ENCODE results near the gene SMYD2.

DNA sequence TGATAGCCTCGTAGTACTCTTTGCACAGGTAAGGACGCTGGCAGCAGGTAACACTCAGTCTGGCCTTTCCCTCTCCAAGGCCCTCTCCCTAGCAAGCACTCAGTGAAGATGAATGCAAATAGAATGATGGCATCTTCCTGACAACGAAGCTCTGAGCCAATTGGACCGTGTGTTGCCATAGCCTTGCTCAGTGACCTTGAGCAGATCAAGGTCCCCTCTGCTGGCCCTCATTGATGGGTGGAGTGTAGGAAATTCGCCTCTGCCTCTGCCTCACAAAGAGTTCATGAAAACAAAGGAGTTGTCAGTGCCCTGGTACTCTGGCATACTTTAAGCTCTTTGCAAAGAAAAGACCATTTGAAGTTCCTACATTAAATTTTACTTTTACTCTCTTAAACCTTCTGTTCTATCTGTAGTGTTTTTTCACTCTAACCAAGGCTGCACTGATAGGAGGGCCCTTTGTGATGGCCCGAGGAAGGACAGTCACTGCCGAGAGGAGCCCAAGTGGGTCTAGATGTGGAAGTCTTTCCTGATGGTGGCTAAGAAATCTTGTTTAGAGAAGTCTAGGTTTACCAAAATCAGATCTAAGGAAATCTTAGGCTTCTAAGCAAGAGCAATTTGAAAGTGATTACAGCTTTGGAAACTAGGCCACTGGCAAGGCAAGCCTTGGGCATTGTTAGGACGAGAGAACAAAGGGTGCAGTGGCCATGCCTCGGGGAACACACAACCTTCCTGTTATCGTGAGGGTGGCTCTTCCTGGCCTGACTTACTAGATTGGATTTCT, 38.2 kb downstream of the SMYD2 start:
- TF ChIP-seq, protein P1, sequence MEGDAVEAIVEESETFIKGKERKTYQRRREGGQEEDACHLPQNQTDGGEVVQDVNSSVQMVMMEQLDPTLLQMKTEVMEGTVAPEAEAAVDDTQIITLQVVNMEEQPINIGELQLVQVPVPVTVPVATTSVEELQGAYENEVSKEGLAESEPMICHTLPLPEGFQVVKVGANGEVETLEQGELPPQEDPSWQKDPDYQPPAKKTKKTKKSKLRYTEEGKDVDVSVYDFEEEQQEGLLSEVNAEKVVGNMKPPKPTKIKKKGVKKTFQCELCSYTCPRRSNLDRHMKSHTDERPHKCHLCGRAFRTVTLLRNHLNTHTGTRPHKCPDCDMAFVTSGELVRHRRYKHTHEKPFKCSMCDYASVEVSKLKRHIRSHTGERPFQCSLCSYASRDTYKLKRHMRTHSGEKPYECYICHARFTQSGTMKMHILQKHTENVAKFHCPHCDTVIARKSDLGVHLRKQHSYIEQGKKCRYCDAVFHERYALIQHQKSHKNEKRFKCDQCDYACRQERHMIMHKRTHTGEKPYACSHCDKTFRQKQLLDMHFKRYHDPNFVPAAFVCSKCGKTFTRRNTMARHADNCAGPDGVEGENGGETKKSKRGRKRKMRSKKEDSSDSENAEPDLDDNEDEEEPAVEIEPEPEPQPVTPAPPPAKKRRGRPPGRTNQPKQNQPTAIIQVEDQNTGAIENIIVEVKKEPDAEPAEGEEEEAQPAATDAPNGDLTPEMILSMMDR (IDR thresholded peaks at IDR 0.05): no peak
- no peak for TF ChIP-seq POLR2A (IDR thresholded peaks at IDR 0.05)
- TF ChIP-seq EP300 (IDR thresholded peaks at IDR 0.05): no peak
